ENCODE data around the gene PGBD5. TPM values are rescaled to one million over a fixed set of nuclear protein-coding genes. Genes with fewer than 3 reads are reported as not detected.

Gene PGBD5
- total and polyA plus RNA-seq, 4 donors = 0.31 to 0.99 (median 0.57) TPM

DNA sequence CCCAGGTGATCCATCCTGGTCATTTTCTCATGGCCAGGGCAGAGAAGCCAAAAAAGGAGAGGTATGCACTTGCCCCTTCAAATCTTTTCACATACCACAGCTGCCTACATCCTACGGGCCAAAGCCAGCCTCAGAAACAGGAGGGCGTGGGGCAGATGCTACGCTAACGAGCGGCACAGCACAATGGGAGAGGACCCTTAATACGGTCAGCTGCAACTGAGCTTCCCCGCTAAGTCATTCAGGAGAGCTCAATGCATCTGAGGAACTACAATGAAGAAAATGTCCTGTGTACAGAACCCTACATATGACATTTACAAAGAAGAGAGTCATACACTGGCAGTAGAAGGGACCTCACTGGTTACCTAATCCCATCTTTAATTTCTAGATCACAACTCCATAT, 78.2 kb downstream of the PGBD5 start:
- H3K4me3 ChIP-seq (ENCODE audit: low read length in 2 of 2) = no peak overlapping the region
- no peaks in the 10 kb centered on the region for H3K27me3 ChIP-seq (ENCODE audit: control insufficient read depth in 1 of 2, insufficient read depth in 2 of 2, low read length in 1 of 2)
- H3K36me3 ChIP-seq (ENCODE audit: control insufficient read depth in 1 of 2, insufficient read depth in 2 of 2, low read length in 1 of 2) = no peaks in the 10 kb centered on the region
- H3K4me1 ChIP-seq (ENCODE audit: control insufficient read depth in 1 of 2, insufficient read depth in 2 of 2, low read length in 2 of 2) = peaks cover 0 to 2% of the 10 kb centered on the region in 2 donors
- ATAC-seq (ENCODE audit: low FRiP score) (no peak), DNase-seq (no peak)
- 93 to 96% methylated on average over 7 of the region's 7 CpGs for WGBS, 2 donors
- H3K27ac ChIP-seq (ENCODE audit: low read depth in 1 of 2, low read length in 2 of 2) = no peak overlapping the region
- intact Hi-C loops (cut with DNase I) = no loop called here
- no peaks in the 10 kb centered on the region for H3K9me3 ChIP-seq (ENCODE audit: control insufficient read depth, low read length)

DNA sequence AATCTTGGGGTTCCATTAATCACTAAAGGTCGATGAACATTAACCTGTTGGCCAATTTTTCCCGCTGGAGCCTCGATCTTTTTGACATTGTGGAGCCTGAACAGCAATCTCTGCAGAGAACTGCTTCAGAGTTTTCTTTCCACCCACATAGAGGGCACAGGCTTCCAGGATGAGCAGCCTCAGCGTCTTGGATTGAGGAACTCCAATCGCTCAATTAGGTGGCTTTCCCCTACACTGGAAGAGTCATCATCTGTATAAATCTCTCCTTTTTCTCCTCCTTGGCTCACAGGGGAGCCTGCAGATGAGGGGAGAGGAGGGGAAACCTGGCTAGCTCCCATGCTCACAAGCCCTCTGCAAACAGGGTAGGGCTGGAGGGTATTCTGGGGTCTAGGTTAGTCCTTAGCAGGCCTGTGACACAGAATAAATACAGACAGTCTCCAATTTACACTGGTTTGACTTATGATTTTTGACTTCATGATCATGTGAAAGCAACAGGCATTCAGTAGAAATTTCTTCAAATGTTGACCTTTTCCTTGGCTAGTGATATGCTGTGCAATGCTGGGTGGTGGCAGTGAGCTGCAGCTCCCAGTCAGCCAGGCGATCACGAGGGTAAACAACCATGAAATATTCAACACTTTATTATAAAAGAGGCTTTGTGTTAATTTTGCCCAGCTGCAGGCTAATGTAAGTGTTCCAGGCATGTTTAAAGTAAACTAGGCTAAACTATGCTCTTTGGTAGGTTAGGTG, 80.8 kb downstream of the PGBD5 start:
- no peaks in the 10 kb centered on the region for H3K36me3 ChIP-seq (ENCODE audit: control insufficient read depth in 1 of 2, insufficient read depth in 2 of 2, low read length in 1 of 2)
- no peaks in the 10 kb centered on the region for H3K27me3 ChIP-seq (ENCODE audit: control insufficient read depth in 1 of 2, insufficient read depth in 2 of 2, low read length in 1 of 2)
- 81 to 83% methylated on average over 7 of the region's 7 CpGs for WGBS, 2 donors
- no peak overlapping the region for H3K4me3 ChIP-seq (ENCODE audit: low read length in 2 of 2)
- peaks cover 0 to 2% of the 10 kb centered on the region in 2 donors for H3K4me1 ChIP-seq (ENCODE audit: control insufficient read depth in 1 of 2, insufficient read depth in 2 of 2, low read length in 2 of 2)
- H3K27ac ChIP-seq (ENCODE audit: low read depth in 1 of 2, low read length in 2 of 2) = no peak overlapping the region
- ATAC-seq (ENCODE audit: low FRiP score) (no peak), DNase-seq (no peak)
- H3K9me3 ChIP-seq (ENCODE audit: control insufficient read depth, low read length) = no peaks in the 10 kb centered on the region
- intact Hi-C loops (cut with DNase I) = no loop called here

DNA sequence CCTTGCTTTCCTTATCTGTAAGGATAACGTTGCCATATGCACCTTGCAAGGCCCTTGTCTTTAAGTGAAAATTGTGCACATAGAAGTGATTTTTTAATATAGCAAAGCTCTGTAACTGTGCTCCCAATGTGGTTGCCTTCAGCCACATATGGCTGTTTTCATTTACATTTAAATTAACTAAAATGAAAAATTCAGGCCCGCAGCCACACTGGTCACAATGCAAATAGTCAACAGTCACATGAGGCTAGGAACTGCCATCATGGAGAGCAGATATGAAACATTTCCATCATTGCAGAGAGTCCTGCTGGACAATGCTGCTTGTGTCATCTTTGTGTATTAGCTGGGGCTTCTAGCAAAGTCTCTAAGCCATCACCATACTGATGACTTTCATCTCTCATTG, 83.4 kb downstream of the PGBD5 start:
- H3K27ac ChIP-seq (ENCODE audit: low read depth in 1 of 2, low read length in 2 of 2) = no peak overlapping the region
- no peaks in the 10 kb centered on the region for H3K9me3 ChIP-seq (ENCODE audit: control insufficient read depth, low read length)
- no peaks in the 10 kb centered on the region for H3K36me3 ChIP-seq (ENCODE audit: control insufficient read depth in 1 of 2, insufficient read depth in 2 of 2, low read length in 1 of 2)
- no peaks in the 10 kb centered on the region for H3K27me3 ChIP-seq (ENCODE audit: control insufficient read depth in 1 of 2, insufficient read depth in 2 of 2, low read length in 1 of 2)
- DNase-seq (no peak), ATAC-seq (ENCODE audit: low FRiP score) (no peak)
- no peak overlapping the region for H3K4me3 ChIP-seq (ENCODE audit: low read length in 2 of 2)
- 97% methylated on average over 2 of the region's 2 CpGs for WGBS, 2 donors
- H3K4me1 ChIP-seq (ENCODE audit: control insufficient read depth in 1 of 2, insufficient read depth in 2 of 2, low read length in 2 of 2) = no peaks in the 10 kb centered on the region
- intact Hi-C loops (cut with DNase I) = no loop called here

DNA sequence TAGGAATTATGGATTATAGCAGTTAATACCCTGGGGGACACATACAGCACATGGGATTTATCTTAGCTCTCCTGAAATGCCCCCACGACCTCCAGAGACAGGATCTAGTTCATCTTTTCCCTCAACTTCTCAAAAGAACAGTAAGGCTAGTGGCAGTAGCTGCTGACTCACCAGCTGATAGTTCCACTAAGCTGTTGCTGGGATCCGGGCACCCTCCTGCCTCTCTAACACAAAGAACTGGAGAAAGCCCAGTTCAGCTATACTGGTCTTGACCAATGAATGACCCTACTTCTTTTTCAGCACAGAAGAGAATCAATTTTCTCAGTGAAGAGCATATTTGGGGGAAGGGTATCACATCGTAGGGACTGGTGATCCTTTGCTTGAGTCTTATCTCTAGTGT, 84.1 kb downstream of the PGBD5 start:
- intact Hi-C loops (cut with DNase I) = no loop called here
- Histone ChIP-seq H3K27me3 (ENCODE audit: control insufficient read depth in 1 of 2, insufficient read depth in 2 of 2, low read length in 1 of 2) (no peaks in the 10 kb centered on the region), H3K27ac (ENCODE audit: low read depth in 1 of 2, low read length in 2 of 2) (no peak overlapping the region), H3K4me3 (ENCODE audit: low read length in 2 of 2) (no peak overlapping the region), H3K9me3 (ENCODE audit: control insufficient read depth, low read length) (no peaks in the 10 kb centered on the region), H3K4me1 (ENCODE audit: control insufficient read depth in 1 of 2, insufficient read depth in 2 of 2, low read length in 2 of 2) (no peaks in the 10 kb centered on the region), H3K36me3 (ENCODE audit: control insufficient read depth in 1 of 2, insufficient read depth in 2 of 2, low read length in 1 of 2) (no peaks in the 10 kb centered on the region)
- 50 to 72% methylated on average over 3 of the region's 3 CpGs for whole genome bisulfite sequencing, 2 donors
- DNase-seq (no peak), ATAC-seq (ENCODE audit: low FRiP score) (no peak)

DNA sequence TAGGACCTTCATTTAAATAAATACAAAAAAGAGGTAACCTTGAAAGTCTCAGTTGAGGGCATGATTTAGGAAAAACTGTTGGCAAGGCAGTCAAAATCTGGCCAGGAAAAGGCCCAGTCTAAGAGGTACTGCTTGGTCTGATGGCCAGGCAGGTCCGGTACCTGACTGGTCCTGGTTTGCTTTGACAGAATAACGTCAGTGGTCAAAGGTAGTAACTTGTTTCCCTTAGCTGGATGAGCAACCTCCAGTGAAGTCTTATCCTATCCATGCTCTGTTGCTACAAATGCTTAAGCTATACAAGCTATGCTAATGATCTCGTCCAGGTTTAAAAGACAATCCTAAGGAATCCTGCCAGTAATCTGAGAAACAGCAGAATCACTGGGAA, 85.0 kb downstream of the PGBD5 start:
- ATAC-seq (ENCODE audit: low FRiP score) (no peak), DNase-seq (no peak)
- Histone ChIP-seq H3K27ac (ENCODE audit: low read depth in 1 of 2, low read length in 2 of 2) (no peak overlapping the region), H3K9me3 (ENCODE audit: control insufficient read depth, low read length) (no peaks in the 10 kb centered on the region), H3K4me1 (ENCODE audit: control insufficient read depth in 1 of 2, insufficient read depth in 2 of 2, low read length in 2 of 2) (no peaks in the 10 kb centered on the region), H3K36me3 (ENCODE audit: control insufficient read depth in 1 of 2, insufficient read depth in 2 of 2, low read length in 1 of 2) (no peaks in the 10 kb centered on the region), H3K27me3 (ENCODE audit: control insufficient read depth in 1 of 2, insufficient read depth in 2 of 2, low read length in 1 of 2) (no peaks in the 10 kb centered on the region), H3K4me3 (ENCODE audit: low read length in 2 of 2) (no peak overlapping the region)
- intact Hi-C loops (cut with DNase I) = no loop called here
- 60 to 63% methylated on average over 3 of the region's 3 CpGs for WGBS, 2 donors

DNA sequence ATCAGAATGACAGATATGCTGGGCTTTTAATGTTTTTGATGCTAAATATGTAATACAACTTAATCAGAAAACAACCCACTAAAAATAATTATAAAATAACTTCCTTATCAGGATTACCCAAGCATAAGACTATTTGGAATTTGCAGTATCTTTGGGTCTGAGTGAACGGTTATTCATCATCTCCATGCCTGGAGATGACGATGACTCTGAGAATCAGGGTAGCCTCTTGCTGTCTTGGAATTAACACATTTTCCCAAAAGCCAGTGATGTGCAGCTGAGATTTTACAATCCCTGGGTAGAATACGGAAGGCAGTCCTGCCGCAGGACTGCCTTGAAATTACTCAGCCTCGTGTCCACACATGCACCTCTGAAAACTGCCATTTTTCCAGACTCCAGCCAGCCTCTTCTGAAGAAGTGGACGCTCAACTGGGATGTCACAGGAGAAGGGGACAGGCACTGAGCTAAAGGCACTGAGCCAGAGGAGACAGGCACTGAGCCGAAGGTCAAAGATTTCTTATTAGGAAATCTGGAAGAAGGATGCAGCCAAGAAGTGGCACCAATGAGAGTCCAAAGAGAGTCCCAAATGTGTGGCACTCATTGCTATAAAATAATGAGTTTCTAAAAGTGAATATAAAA, 85.5 kb downstream of the PGBD5 start:
- ATAC-seq (ENCODE audit: low FRiP score) (no peak), DNase-seq (no peak)
- intact Hi-C loops (cut with DNase I) = no loop called here
- 80 to 81% methylated on average over 7 of the region's 7 CpGs for WGBS, 2 donors
- Histone ChIP-seq H3K27me3 (ENCODE audit: control insufficient read depth in 1 of 2, insufficient read depth in 2 of 2, low read length in 1 of 2) (no peaks in the 10 kb centered on the region), H3K36me3 (ENCODE audit: control insufficient read depth in 1 of 2, insufficient read depth in 2 of 2, low read length in 1 of 2) (no peaks in the 10 kb centered on the region), H3K4me1 (ENCODE audit: control insufficient read depth in 1 of 2, insufficient read depth in 2 of 2, low read length in 2 of 2) (no peaks in the 10 kb centered on the region), H3K9me3 (ENCODE audit: control insufficient read depth, low read length) (no peaks in the 10 kb centered on the region), H3K27ac (ENCODE audit: low read depth in 1 of 2, low read length in 2 of 2) (no peak overlapping the region), H3K4me3 (ENCODE audit: low read length in 2 of 2) (no peak overlapping the region)

DNA sequence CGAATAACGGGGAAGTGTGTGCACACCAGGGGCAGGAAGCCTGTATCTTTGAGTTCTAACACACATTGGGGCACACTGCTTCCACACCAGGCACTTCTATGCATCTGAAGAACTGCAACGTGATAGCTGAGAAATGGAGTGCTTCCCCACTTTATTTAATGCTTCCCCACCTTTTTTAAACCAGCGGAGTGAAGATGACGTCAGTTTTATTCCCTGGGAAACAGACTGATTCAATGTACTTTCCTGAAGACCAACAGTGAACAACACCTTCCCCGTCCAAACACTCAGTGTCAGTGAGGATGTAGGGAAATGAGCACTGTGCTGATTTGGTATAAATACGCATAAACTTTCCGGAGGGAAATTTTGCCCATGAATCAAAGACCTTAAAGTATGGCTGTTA, 87.1 kb downstream of the PGBD5 start:
- Histone ChIP-seq H3K27me3 (ENCODE audit: control insufficient read depth in 1 of 2, insufficient read depth in 2 of 2, low read length in 1 of 2) (no peaks in the 10 kb centered on the region), H3K27ac (ENCODE audit: low read depth in 1 of 2, low read length in 2 of 2) (no peak overlapping the region), H3K9me3 (ENCODE audit: control insufficient read depth, low read length) (no peaks in the 10 kb centered on the region), H3K4me1 (ENCODE audit: control insufficient read depth in 1 of 2, insufficient read depth in 2 of 2, low read length in 2 of 2) (no peaks in the 10 kb centered on the region), H3K4me3 (ENCODE audit: low read length in 2 of 2) (no peak overlapping the region), H3K36me3 (ENCODE audit: control insufficient read depth in 1 of 2, insufficient read depth in 2 of 2, low read length in 1 of 2) (no peaks in the 10 kb centered on the region)
- DNase-seq (no peak), ATAC-seq (ENCODE audit: low FRiP score) (no peak)
- intact Hi-C loops (cut with DNase I) = no loop called here
- WGBS, 2 donors = 85 to 90% methylated on average over 8 of the region's 8 CpGs

DNA sequence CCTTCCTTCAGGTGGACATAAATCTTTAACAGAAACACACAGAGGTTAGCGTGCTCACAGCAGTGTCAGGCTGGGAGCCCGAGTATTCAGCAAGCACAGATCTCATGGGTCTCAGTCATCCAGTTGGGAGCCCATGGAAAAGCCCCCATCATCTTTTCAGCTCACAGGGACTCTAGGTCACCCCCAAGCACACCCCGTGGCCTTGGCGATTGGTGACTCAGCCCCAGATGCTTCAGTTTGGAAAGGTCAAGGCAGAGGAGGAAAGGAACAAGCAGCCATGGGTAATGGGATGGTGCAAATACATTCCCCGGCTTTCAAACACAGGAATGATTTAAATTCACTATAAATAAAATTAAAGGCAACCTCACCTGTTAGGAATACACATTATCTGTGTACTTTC, 88.9 kb downstream of the PGBD5 start:
- no peak for DNase-seq
- ATAC-seq (ENCODE audit: low FRiP score) = no peak
- Histone ChIP-seq H3K4me1 (ENCODE audit: control insufficient read depth in 1 of 2, insufficient read depth in 2 of 2, low read length in 2 of 2) (no peaks in the 10 kb centered on the region), H3K9me3 (ENCODE audit: control insufficient read depth, low read length) (no peaks in the 10 kb centered on the region), H3K27me3 (ENCODE audit: control insufficient read depth in 1 of 2, insufficient read depth in 2 of 2, low read length in 1 of 2) (no peaks in the 10 kb centered on the region), H3K4me3 (ENCODE audit: low read length in 2 of 2) (no peak overlapping the region), H3K27ac (ENCODE audit: low read depth in 1 of 2, low read length in 2 of 2) (no peak overlapping the region), H3K36me3 (ENCODE audit: control insufficient read depth in 1 of 2, insufficient read depth in 2 of 2, low read length in 1 of 2) (no peaks in the 10 kb centered on the region)
- intact Hi-C loops (cut with DNase I) = no loop called here
- 95 to 97% methylated on average over 5 of the region's 5 CpGs for WGBS, 2 donors

DNA sequence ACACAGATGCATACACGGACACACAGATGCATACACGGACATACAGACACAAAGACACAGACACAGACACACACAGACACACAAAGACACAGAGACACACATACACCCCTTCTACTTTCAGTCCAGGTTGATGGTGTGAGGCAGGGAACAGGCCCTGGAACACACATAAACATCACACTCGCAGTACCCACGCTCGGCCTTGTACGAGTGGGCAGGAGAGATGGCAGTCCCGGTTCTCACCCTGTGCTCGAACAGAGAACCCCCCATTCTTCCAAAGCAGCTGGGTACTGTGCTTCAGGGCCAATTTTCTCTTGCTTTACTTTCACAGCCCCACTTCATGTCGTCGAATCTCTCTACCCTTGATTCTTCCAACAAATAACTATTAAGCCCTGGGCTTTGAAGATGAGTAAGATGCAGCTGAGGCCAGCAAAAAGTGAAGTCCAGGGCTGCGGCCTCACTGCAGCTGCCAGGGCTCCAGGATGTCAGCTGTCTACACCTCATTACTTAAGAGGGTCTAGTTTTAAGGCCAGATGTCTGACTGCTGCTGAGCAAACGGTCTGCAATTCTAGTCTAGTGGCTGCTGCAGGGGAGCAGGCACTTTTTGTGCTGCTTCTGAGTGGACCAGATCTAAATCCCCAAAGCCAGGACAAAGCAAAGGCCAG, 90.1 kb downstream of the PGBD5 start:
- Histone ChIP-seq H3K36me3 (ENCODE audit: control insufficient read depth in 1 of 2, insufficient read depth in 2 of 2, low read length in 1 of 2) (no peaks in the 10 kb centered on the region), H3K4me3 (ENCODE audit: low read length in 2 of 2) (no peak overlapping the region), H3K9me3 (ENCODE audit: control insufficient read depth, low read length) (no peaks in the 10 kb centered on the region), H3K4me1 (ENCODE audit: control insufficient read depth in 1 of 2, insufficient read depth in 2 of 2, low read length in 2 of 2) (no peaks in the 10 kb centered on the region), H3K27me3 (ENCODE audit: control insufficient read depth in 1 of 2, insufficient read depth in 2 of 2, low read length in 1 of 2) (no peaks in the 10 kb centered on the region), H3K27ac (ENCODE audit: low read depth in 1 of 2, low read length in 2 of 2) (no peak overlapping the region)
- 72 to 76% methylated on average over 12 of the region's 12 CpGs for WGBS, 2 donors
- intact Hi-C loops (cut with DNase I) = no loop called here
- ATAC-seq (ENCODE audit: low FRiP score) = no peak
- peak in 1 of 2 donors; percentile 26 for DNase-seq

Data from aorta (tissue), 5 donors.